ENCODE results near the gene ANTXRL. TPM values are rescaled to one million over a fixed set of nuclear protein-coding genes. Genes with fewer than 3 reads are reported as not detected.
"Not testable (repeated sequence)": the region's sequence is repeated elsewhere in the genome, so short reads cannot be mapped to it uniquely, and the experiment has no call there.

The ANTXRL gene
- polyA plus RNA-seq, 1 donor: not detected

- Histone ChIP-seq H3K36me3 (ENCODE audit: control insufficient read depth, insufficient read depth, low read length) (no peaks in the 10 kb centered on the region), H3K4me1 (ENCODE audit: control insufficient read depth, insufficient read depth, low read length) (no peaks in the 10 kb centered on the region), H3K4me3 (ENCODE audit: low read length) (no peak overlapping the region), H3K27me3 (ENCODE audit: control insufficient read depth, insufficient read depth, low read length) (no peaks in the 10 kb centered on the region), H3K9me3 (ENCODE audit: control insufficient read depth, low read depth, low read length) (no peaks in the 10 kb centered on the region), H3K27ac (ENCODE audit: low read length) (no peak overlapping the region)
- no CpG with 5 or more reads among the region's 10 CpGs for WGBS (ENCODE audit: insufficient coverage, low lambda C conversion rate)
- DNase-seq: no peak
Observed at GRCh38 chr10:46268076-46268881, 18.5 kb upstream of the ANTXRL start.

GRCh38 chr10:46269554-46270053 lies 17.2 kb upstream of the ANTXRL start:
- H3K9me3 ChIP-seq (ENCODE audit: control insufficient read depth, low read depth, low read length); H3K27me3 ChIP-seq (ENCODE audit: control insufficient read depth, insufficient read depth, low read length); H3K4me3 ChIP-seq (ENCODE audit: low read length); H3K27ac ChIP-seq (ENCODE audit: low read length); H3K36me3 ChIP-seq (ENCODE audit: control insufficient read depth, insufficient read depth, low read length); DNase-seq; H3K4me1 ChIP-seq (ENCODE audit: control insufficient read depth, insufficient read depth, low read length): not testable (repeated sequence)
- WGBS (ENCODE audit: insufficient coverage, low lambda C conversion rate): no CpG with 5 or more reads among the region's 3 CpGs

GRCh38 chr10:46270086-46270811 lies 16.5 kb upstream of the ANTXRL start:
- H3K36me3 ChIP-seq (ENCODE audit: control insufficient read depth, insufficient read depth, low read length): no peaks in the 10 kb centered on the region
- no peaks in the 10 kb centered on the region for H3K4me1 ChIP-seq (ENCODE audit: control insufficient read depth, insufficient read depth, low read length)
- no CpG with 5 or more reads among the region's 7 CpGs for WGBS (ENCODE audit: insufficient coverage, low lambda C conversion rate)
- H3K9me3 ChIP-seq (ENCODE audit: control insufficient read depth, low read depth, low read length): no peaks in the 10 kb centered on the region
- no peak overlapping the region for H3K27ac ChIP-seq (ENCODE audit: low read length)
- H3K27me3 ChIP-seq (ENCODE audit: control insufficient read depth, insufficient read depth, low read length): no peaks in the 10 kb centered on the region
- DNase-seq: no peak
- no peak overlapping the region for H3K4me3 ChIP-seq (ENCODE audit: low read length)

GRCh38 chr10:46270963-46271530 lies 15.8 kb upstream of the ANTXRL start:
- no CpG with 5 or more reads among the region's 7 CpGs for WGBS (ENCODE audit: insufficient coverage, low lambda C conversion rate)
- not testable (repeated sequence) for H3K27me3 ChIP-seq (ENCODE audit: control insufficient read depth, insufficient read depth, low read length); H3K4me1 ChIP-seq (ENCODE audit: control insufficient read depth, insufficient read depth, low read length); DNase-seq; H3K27ac ChIP-seq (ENCODE audit: low read length); H3K36me3 ChIP-seq (ENCODE audit: control insufficient read depth, insufficient read depth, low read length); H3K4me3 ChIP-seq (ENCODE audit: low read length); H3K9me3 ChIP-seq (ENCODE audit: control insufficient read depth, low read depth, low read length)

- H3K4me3 ChIP-seq (ENCODE audit: low read length); H3K4me1 ChIP-seq (ENCODE audit: control insufficient read depth, insufficient read depth, low read length); H3K27me3 ChIP-seq (ENCODE audit: control insufficient read depth, insufficient read depth, low read length); H3K9me3 ChIP-seq (ENCODE audit: control insufficient read depth, low read depth, low read length); DNase-seq; H3K36me3 ChIP-seq (ENCODE audit: control insufficient read depth, insufficient read depth, low read length); H3K27ac ChIP-seq (ENCODE audit: low read length): not testable (repeated sequence)
- no CpG with 5 or more reads among the region's 4 CpGs for WGBS (ENCODE audit: insufficient coverage, low lambda C conversion rate)
Observed at GRCh38 chr10:46271795-46272499, 14.8 kb upstream of the ANTXRL start.

- no CpG with 5 or more reads among the region's 4 CpGs for WGBS (ENCODE audit: insufficient coverage, low lambda C conversion rate)
- DNase-seq: no peak
- Histone ChIP-seq H3K27ac (ENCODE audit: low read length) (no peak overlapping the region), H3K9me3 (ENCODE audit: control insufficient read depth, low read depth, low read length) (no peaks in the 10 kb centered on the region), H3K4me1 (ENCODE audit: control insufficient read depth, insufficient read depth, low read length) (no peaks in the 10 kb centered on the region), H3K4me3 (ENCODE audit: low read length) (no peak overlapping the region), H3K36me3 (ENCODE audit: control insufficient read depth, insufficient read depth, low read length) (no peaks in the 10 kb centered on the region), H3K27me3 (ENCODE audit: control insufficient read depth, insufficient read depth, low read length) (no peaks in the 10 kb centered on the region)
Observed at GRCh38 chr10:46272863-46273415, 13.9 kb upstream of the ANTXRL start.

- Histone ChIP-seq H3K4me1 (ENCODE audit: control insufficient read depth, insufficient read depth, low read length) (peaks cover 3% of the 10 kb centered on the region), H3K4me3 (ENCODE audit: low read length) (no peak overlapping the region), H3K9me3 (ENCODE audit: control insufficient read depth, low read depth, low read length) (no peaks in the 10 kb centered on the region), H3K27ac (ENCODE audit: low read length) (no peak overlapping the region), H3K27me3 (ENCODE audit: control insufficient read depth, insufficient read depth, low read length) (no peaks in the 10 kb centered on the region), H3K36me3 (ENCODE audit: control insufficient read depth, insufficient read depth, low read length) (no peaks in the 10 kb centered on the region)
- WGBS (ENCODE audit: insufficient coverage, low lambda C conversion rate): no CpG with 5 or more reads among the region's 9 CpGs
- DNase-seq: no peak
Observed at GRCh38 chr10:46273506-46274477, 13.0 kb upstream of the ANTXRL start.

- peak in 1 of 2 donors; percentile 45 for DNase-seq
- no peak overlapping the region for H3K4me3 ChIP-seq (ENCODE audit: low read length)
- H3K9me3 ChIP-seq (ENCODE audit: control insufficient read depth, low read depth, low read length): no peaks in the 10 kb centered on the region
- no peaks in the 10 kb centered on the region for H3K36me3 ChIP-seq (ENCODE audit: control insufficient read depth, insufficient read depth, low read length)
- H3K27me3 ChIP-seq (ENCODE audit: control insufficient read depth, insufficient read depth, low read length): no peaks in the 10 kb centered on the region
- H3K27ac ChIP-seq (ENCODE audit: low read length): no peak overlapping the region
- peaks cover 5% of the 10 kb centered on the region for H3K4me1 ChIP-seq (ENCODE audit: control insufficient read depth, insufficient read depth, low read length)
- no CpG with 5 or more reads among the region's 2 CpGs for WGBS (ENCODE audit: insufficient coverage, low lambda C conversion rate)
Observed at GRCh38 chr10:46277840-46278239, 9.0 kb upstream of the ANTXRL start.

- H3K36me3 ChIP-seq (ENCODE audit: control insufficient read depth, insufficient read depth, low read length); H3K27ac ChIP-seq (ENCODE audit: low read length); H3K9me3 ChIP-seq (ENCODE audit: control insufficient read depth, low read depth, low read length): not testable (repeated sequence)
- no CpG with 5 or more reads among the region's 20 CpGs for WGBS (ENCODE audit: insufficient coverage, low lambda C conversion rate)
- peak in 1 of 2 donors; percentile 61 for DNase-seq
- Histone ChIP-seq H3K27me3 (ENCODE audit: control insufficient read depth, insufficient read depth, low read length) (peaks cover 14% of the 10 kb centered on the region), H3K4me1 (ENCODE audit: control insufficient read depth, insufficient read depth, low read length) (peaks cover 18% of the 10 kb centered on the region), H3K4me3 (ENCODE audit: low read length) (peak overlapping the region; percentile 28)
Observed at GRCh38 chr10:46282421-46282831, 4.4 kb upstream of the ANTXRL start.

Data from large intestine (tissue), 3 donors.